Stimulated activated CD8-positive, alpha-beta memory T cell treated with anti-CD3 and anti-CD28 coated beads, Interleukin-7, amount 100 ng/mL, for 1 hour (primary cell): ENCODE measurements around the gene MAP3K19.

Source experiments
- DNase-seq, 2 donors: peaks; one replicate each; pipeline ENCODE4 v3.0.0-alpha.2; 2020; ENCODE audit warnings: low read depth in 2 of 2

The MAP3K19 gene

GRCh38 chr2:134927195-134927594 is 120.1 kb downstream of the MAP3K19 start:
- no peak for DNase-seq

GRCh38 chr2:134926231-134926931 is 120.9 kb downstream of the MAP3K19 start:
- no peak for DNase-seq

GRCh38 chr2:134924912-134925311 is 122.3 kb downstream of the MAP3K19 start:
- DNase-seq, result no peak

GRCh38 chr2:134919341-134920210 is 127.7 kb downstream of the MAP3K19 start:
- DNase-seq, result no peak

GRCh38 chr2:134918526-134919340 is 128.5 kb downstream of the MAP3K19 start, which contains the start of gene CCNT2:
TSS of gene CCNT2 (plus strand) at chr2:134918822. CDS start at chr2:134918855, 33 bp downstream.
- peak; percentile 98 to 99 for DNase-seq

GRCh38 chr2:134917888-134918525 is 129.2 kb downstream of the MAP3K19 start:
- DNase-seq, result peak; percentile 72 to 73

GRCh38 chr2:134917360-134917865 is 129.8 kb downstream of the MAP3K19 start:
- DNase-seq, result no peak
